ENCODE data around the gene TMEM140.

GRCh38 chr7:135169141-135169963 is 21.5 kb downstream of the TMEM140 start:
- TF ChIP-seq CTCF (IDR thresholded peaks at IDR 0.05; ENCODE audit: low read length) (peak; percentile 95), EZH2 (optimal IDR thresholded peaks at IDR 0.05; ENCODE audit: low read depth, low read length) (no peak)

Data from MM.1S (cell line).